ENCODE results near the gene CXorf58. TPM values are rescaled to one million over a fixed set of nuclear protein-coding genes. Genes with fewer than 3 reads are reported as not detected.

CXorf58 gene
- total and polyA plus RNA-seq, 9 of the 15 experiments (the other 6 are each of a cell fraction or from before 2014, with no cell fraction given) = 0.10 to 0.27 (median 0.16) TPM; not detected in 3

DNA sequence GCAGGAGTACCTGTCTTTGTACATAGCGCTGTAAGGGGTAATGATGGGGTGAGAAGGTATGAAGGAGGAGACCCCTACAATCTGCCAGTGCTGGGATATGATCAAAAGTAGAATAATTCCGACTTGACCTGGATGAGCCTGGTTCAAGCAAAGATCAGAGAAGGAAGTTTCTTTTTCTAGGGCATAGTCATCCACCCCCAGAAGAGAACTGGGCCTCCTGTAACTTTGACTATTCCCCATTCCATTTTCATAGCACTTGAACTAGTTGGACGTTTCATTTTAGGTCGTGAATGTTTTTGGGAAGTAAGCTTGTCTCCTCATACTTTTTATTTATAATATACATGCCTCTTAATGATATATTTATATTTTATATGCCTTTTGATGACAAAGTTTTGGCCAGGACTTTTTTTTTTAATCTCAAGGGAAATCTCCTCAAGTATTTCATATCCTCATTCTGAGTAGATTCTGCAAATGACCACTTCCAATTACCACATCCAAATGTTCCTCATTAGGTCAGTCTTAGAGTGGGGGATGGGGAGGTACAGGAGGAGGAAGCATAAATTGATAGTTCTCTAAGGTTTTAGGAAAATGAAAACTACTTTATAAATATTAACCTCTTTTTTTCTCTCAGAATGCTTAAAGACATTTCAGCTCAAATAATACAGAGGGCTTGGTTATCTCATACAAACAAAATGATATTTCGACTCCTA lies 3.5 kb downstream of the CXorf58 start:
- no peak overlapping the region for H2AFZ ChIP-seq (ENCODE audit: low read depth, low read length)
- H3K4me2 ChIP-seq (ENCODE audit: insufficient read depth, low read length) = no peak overlapping the region
- DNase-seq (ENCODE audit: extremely low read depth in 1 of 4, low spot score in 3 of 4) = no peak
- H3K79me2 ChIP-seq (ENCODE audit: control insufficient read depth, insufficient read depth, low read length) = peaks cover 11% of the 10 kb centered on the region
- ATAC-seq = no peak
- H3K9ac ChIP-seq (ENCODE audit: insufficient read depth in 1 of 2, low read depth in 2 of 2, low read length in 2 of 2) = no peak overlapping the region
- no peaks in the 10 kb centered on the region for H3K9me1 ChIP-seq (ENCODE audit: control insufficient read depth, insufficient read depth, low read length)
- no peaks in the 10 kb centered on the region for H3K36me3 ChIP-seq (ENCODE audit: control insufficient read depth, insufficient read depth, low read length)
- no peaks in the 10 kb centered on the region for H3K9me3 ChIP-seq (replicated peaks; ENCODE audit: control insufficient read depth, insufficient read depth, low read depth, low read length)
- FAIRE-seq = no peak
- no peaks in the 10 kb centered on the region for H4K20me1 ChIP-seq (replicated peaks; ENCODE audit: control insufficient read depth, insufficient read depth, low read length)
- H3K4me1 ChIP-seq (replicated peaks in 1 of 2; ENCODE audit: control insufficient read depth in 2 of 2, insufficient read depth in 2 of 2, low read length in 2 of 2) = peaks cover 3 to 11% of the 10 kb centered on the region in 2 experiments; a peak in 4 of 5 replicates
- H3K27me3 ChIP-seq (ENCODE audit: control insufficient read depth in 2 of 2, insufficient read depth in 2 of 2, low read length in 2 of 2) = no peaks in the 10 kb centered on the region
- no TSS peak for BruUV-seq (replicated peaks)
- TF ChIP-seq CC2D1A (IDR thresholded peaks at IDR 0.05) (no peak), GATAD2A (IDR thresholded peaks at IDR 0.05) (no peak), SMAD2 (IDR thresholded peaks at IDR 0.05; ENCODE audit: low read depth, low read length) (no peak), HDAC6 (IDR thresholded peaks at IDR 0.05; ENCODE audit: low read depth, low read length) (no peak), SAFB (IDR thresholded peaks at IDR 0.05; ENCODE audit: borderline replicate concordance, low read depth, low read length) (no peak), OTX1 (CRISPR knock-in tag; IDR thresholded peaks at IDR 0.05) (no peak)
- H3K27ac ChIP-seq (ENCODE audit: extremely low read depth, low read depth, low read length) = no peak overlapping the region
- intact Hi-C loops (cut with micrococcal nuclease) = no loop called here
- ChIA-PET POLR2A (no interaction called here), CTCF (ENCODE audit: low intra/inter-chr PET ratio) (no interaction called here)
- no peak overlapping the region for H3K4me3 ChIP-seq
- 59% methylated on average over 5 of the region's 5 CpGs for WGBS (ENCODE audit: insufficient coverage, low coverage, missing lambda C conversion rate)
- in situ Hi-C loops (cut with MboI) = loop anchor here (10.0 kb wide), 1 partner anchor 334 kb away; no protein-coding TSS in a partner anchor

DNA sequence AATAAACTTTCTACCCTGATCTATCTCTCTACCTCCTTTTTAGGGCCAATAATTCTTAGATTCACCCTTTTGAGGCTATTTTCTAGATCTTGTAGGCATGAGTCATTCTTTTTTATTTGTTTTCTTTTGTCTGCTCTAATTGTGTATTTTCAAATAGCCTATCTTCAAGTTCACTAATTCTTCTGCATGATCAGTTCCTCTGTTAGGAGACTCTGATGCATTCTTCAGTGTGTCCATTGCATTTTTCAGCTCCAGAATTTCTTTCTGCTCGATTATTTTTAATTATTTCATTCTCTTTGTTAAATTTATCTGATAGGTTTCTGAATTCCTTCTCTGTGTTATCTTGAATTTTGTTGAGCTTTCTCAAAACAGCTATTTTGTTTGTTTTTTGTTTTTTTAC lies 11.3 kb downstream of the CXorf58 start:
- Histone ChIP-seq H3K36me3 (ENCODE audit: control insufficient read depth, insufficient read depth, low read length) (no peaks in the 10 kb centered on the region), H3K4me1 (replicated peaks in 1 of 2; ENCODE audit: control insufficient read depth in 2 of 2, insufficient read depth in 2 of 2, low read length in 2 of 2) (no peaks in the 10 kb centered on the region; a peak in 1 of 5 replicates), H3K79me2 (ENCODE audit: control insufficient read depth, insufficient read depth, low read length) (no peaks in the 10 kb centered on the region), H3K9me1 (ENCODE audit: control insufficient read depth, insufficient read depth, low read length) (no peaks in the 10 kb centered on the region), H3K27me3 (ENCODE audit: control insufficient read depth in 2 of 2, insufficient read depth in 2 of 2, low read length in 2 of 2) (no peaks in the 10 kb centered on the region), H3K4me2 (ENCODE audit: insufficient read depth, low read length) (no peak overlapping the region), H4K20me1 (replicated peaks; ENCODE audit: control insufficient read depth, insufficient read depth, low read length) (no peaks in the 10 kb centered on the region), H3K4me3 (no peak overlapping the region), H3K9ac (ENCODE audit: insufficient read depth in 1 of 2, low read depth in 2 of 2, low read length in 2 of 2) (no peak overlapping the region), H3K27ac (ENCODE audit: extremely low read depth, low read depth, low read length) (no peak overlapping the region), H2AFZ (ENCODE audit: low read depth, low read length) (no peak overlapping the region), H3K9me3 (replicated peaks; ENCODE audit: control insufficient read depth, insufficient read depth, low read depth, low read length) (no peaks in the 10 kb centered on the region)
- intact Hi-C loops (cut with micrococcal nuclease) = no loop called here
- WGBS (ENCODE audit: insufficient coverage, low coverage, missing lambda C conversion rate) = 0% methylated on average over 1 of the region's 1 CpG
- no peak for ATAC-seq
- no TSS peak for BruUV-seq (replicated peaks)
- in situ Hi-C loops (cut with MboI) = loop anchor here (10.0 kb wide), 1 partner anchor 326 kb away; no protein-coding TSS in a partner anchor
- DNase-seq (ENCODE audit: extremely low read depth in 1 of 4, low spot score in 3 of 4) = no peak
- FAIRE-seq = no peak
- POLR2A ChIA-PET = no interaction called here
- CTCF ChIA-PET (ENCODE audit: low intra/inter-chr PET ratio) = no interaction called here
- TF ChIP-seq ZNF3 (CRISPR knock-in tag; IDR thresholded peaks at IDR 0.05) = no peak
- TF ChIP-seq PCBP2 (IDR thresholded peaks at IDR 0.05; ENCODE audit: low read depth, low read length, poor library complexity, severe bottlenecking) = no peak
- TF ChIP-seq, protein P1, sequence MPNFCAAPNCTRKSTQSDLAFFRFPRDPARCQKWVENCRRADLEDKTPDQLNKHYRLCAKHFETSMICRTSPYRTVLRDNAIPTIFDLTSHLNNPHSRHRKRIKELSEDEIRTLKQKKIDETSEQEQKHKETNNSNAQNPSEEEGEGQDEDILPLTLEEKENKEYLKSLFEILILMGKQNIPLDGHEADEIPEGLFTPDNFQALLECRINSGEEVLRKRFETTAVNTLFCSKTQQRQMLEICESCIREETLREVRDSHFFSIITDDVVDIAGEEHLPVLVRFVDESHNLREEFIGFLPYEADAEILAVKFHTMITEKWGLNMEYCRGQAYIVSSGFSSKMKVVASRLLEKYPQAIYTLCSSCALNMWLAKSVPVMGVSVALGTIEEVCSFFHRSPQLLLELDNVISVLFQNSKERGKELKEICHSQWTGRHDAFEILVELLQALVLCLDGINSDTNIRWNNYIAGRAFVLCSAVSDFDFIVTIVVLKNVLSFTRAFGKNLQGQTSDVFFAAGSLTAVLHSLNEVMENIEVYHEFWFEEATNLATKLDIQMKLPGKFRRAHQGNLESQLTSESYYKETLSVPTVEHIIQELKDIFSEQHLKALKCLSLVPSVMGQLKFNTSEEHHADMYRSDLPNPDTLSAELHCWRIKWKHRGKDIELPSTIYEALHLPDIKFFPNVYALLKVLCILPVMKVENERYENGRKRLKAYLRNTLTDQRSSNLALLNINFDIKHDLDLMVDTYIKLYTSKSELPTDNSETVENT (CRISPR knock-in tag; IDR thresholded peaks at IDR 0.05) = no peak
- no peak for TF ChIP-seq TCF7 (IDR thresholded peaks at IDR 0.05; ENCODE audit: borderline replicate concordance)
- TF ChIP-seq ERF (CRISPR knock-in tag; IDR thresholded peaks at IDR 0.05) = no peak
- peak; percentile 42 for TF ChIP-seq ZNF280A (IDR thresholded peaks at IDR 0.05; ENCODE audit: low read depth, partially characterized antibody)
- no peak for TF ChIP-seq ZNF764 (CRISPR knock-in tag; IDR thresholded peaks at IDR 0.05; ENCODE audit: low read depth)
